Measurements from ENCODE around the gene HOXB1. TPM values are rescaled to one million over a fixed set of nuclear protein-coding genes. Genes with fewer than 3 reads are reported as not detected.

HOXB1 gene
- total RNA-seq, 1 experiment from 2014 or later, result not detected

DNA sequence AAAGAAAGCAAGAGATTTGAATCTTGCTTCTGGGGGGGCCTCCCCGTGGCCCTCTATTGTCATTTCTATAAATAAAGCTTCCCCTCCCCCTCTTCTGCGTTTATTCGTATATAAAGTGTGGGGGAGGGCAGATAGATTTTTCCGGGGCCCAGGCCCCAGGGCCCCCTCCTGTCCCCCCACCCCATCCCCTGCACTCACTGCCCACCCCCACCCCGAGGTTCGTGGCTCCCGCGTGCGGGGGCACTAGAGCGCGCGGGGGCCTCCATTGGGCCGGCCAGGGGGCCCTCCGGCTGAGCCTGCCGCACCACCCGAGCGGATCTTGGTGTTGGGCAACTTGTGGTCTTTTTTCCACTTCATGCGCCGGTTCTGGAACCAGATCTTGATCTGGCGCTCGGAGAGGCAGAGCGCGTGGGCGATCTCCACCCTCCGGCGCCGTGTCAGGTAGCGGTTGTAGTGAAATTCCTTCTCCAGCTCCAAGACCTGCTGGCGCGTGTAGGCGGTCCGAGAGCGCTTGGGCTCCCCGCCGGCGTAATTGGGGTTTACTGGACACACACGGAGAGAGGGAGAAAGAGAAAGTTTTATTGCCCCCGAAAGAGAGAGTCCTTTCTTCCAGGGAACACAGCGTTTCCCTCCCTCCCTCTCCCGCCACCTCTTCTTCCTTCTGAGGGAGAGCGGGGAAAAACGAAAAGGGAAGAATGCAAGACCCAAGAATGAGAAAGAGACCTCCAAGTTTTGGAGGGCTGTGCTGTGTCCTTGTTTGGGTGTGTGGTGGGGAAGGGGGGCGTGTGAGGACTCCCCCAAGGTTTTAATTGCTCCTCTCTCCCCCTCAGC is 45.9 kb upstream of the HOXB1 start:
- no peaks in the 10 kb centered on the region for H3K79me2 ChIP-seq (ENCODE audit: low read depth)
- DNase-seq, result no peak
- CTCF ChIA-PET, result no interaction called here
- no peaks in the 10 kb centered on the region for H3K9me2 ChIP-seq (ENCODE audit: insufficient read depth)
- intact Hi-C loops (cut with micrococcal nuclease; ENCODE audit: unreplicated experiment), result no loop called here
- H4K20me1 ChIP-seq (ENCODE audit: insufficient read depth), result no peaks in the 10 kb centered on the region
- POLR2A ChIA-PET (ENCODE audit: unreplicated experiment), result no interaction called here
- no peak overlapping the region for H3K4me3 ChIP-seq
- no peak overlapping the region for H3K27ac ChIP-seq
- H3K4me1 ChIP-seq (replicated peaks; ENCODE audit: insufficient read depth), result no peaks in the 10 kb centered on the region
- no peak overlapping the region for H3K4me2 ChIP-seq
- H3K27me3 ChIP-seq (ENCODE audit: insufficient read depth, low read depth), result no peaks in the 10 kb centered on the region
- no peaks in the 10 kb centered on the region for H3F3A ChIP-seq (ENCODE audit: insufficient read depth, low read depth)
- H3K9me3 ChIP-seq (ENCODE audit: insufficient read depth, low read depth), result no peaks in the 10 kb centered on the region
- TF ChIP-seq EZH2 (IDR thresholded peaks at IDR 0.05; ENCODE audit: low read depth), result no peak
- TF ChIP-seq, protein P1, sequence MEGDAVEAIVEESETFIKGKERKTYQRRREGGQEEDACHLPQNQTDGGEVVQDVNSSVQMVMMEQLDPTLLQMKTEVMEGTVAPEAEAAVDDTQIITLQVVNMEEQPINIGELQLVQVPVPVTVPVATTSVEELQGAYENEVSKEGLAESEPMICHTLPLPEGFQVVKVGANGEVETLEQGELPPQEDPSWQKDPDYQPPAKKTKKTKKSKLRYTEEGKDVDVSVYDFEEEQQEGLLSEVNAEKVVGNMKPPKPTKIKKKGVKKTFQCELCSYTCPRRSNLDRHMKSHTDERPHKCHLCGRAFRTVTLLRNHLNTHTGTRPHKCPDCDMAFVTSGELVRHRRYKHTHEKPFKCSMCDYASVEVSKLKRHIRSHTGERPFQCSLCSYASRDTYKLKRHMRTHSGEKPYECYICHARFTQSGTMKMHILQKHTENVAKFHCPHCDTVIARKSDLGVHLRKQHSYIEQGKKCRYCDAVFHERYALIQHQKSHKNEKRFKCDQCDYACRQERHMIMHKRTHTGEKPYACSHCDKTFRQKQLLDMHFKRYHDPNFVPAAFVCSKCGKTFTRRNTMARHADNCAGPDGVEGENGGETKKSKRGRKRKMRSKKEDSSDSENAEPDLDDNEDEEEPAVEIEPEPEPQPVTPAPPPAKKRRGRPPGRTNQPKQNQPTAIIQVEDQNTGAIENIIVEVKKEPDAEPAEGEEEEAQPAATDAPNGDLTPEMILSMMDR (conservative IDR thresholded peaks at IDR 0.05), result no peak
- H3K36me3 ChIP-seq (ENCODE audit: low read depth), result no peaks in the 10 kb centered on the region
- no peak overlapping the region for H2AFZ ChIP-seq
- BruUV-seq (replicated peaks), result no TSS peak

GRCh38 chr17:48575673-48576478 is 45.1 kb upstream of the HOXB1 start:
- ChIA-PET POLR2A (ENCODE audit: unreplicated experiment) (no interaction called here), CTCF (no interaction called here)
- H3K4me2 ChIP-seq, result no peak overlapping the region
- H3K27ac ChIP-seq, result no peak overlapping the region
- no peaks in the 10 kb centered on the region for H3F3A ChIP-seq (ENCODE audit: insufficient read depth, low read depth)
- TF ChIP-seq, protein P1 (conservative IDR thresholded peaks at IDR 0.05), result no peak
- TF ChIP-seq EZH2 (IDR thresholded peaks at IDR 0.05; ENCODE audit: low read depth), result no peak
- no peak for DNase-seq
- H3K36me3 ChIP-seq (ENCODE audit: low read depth), result no peaks in the 10 kb centered on the region
- no peak overlapping the region for H3K4me3 ChIP-seq
- H3K4me1 ChIP-seq (replicated peaks; ENCODE audit: insufficient read depth), result no peaks in the 10 kb centered on the region
- no peaks in the 10 kb centered on the region for H3K9me3 ChIP-seq (ENCODE audit: insufficient read depth, low read depth)
- no peaks in the 10 kb centered on the region for H3K27me3 ChIP-seq (ENCODE audit: insufficient read depth, low read depth)
- intact Hi-C loops (cut with micrococcal nuclease; ENCODE audit: unreplicated experiment), result no loop called here
- no peak overlapping the region for H2AFZ ChIP-seq
- no peaks in the 10 kb centered on the region for H4K20me1 ChIP-seq (ENCODE audit: insufficient read depth)
- no peaks in the 10 kb centered on the region for H3K9me2 ChIP-seq (ENCODE audit: insufficient read depth)
- no peaks in the 10 kb centered on the region for H3K79me2 ChIP-seq (ENCODE audit: low read depth)
- no TSS peak for BruUV-seq (replicated peaks)

DNA sequence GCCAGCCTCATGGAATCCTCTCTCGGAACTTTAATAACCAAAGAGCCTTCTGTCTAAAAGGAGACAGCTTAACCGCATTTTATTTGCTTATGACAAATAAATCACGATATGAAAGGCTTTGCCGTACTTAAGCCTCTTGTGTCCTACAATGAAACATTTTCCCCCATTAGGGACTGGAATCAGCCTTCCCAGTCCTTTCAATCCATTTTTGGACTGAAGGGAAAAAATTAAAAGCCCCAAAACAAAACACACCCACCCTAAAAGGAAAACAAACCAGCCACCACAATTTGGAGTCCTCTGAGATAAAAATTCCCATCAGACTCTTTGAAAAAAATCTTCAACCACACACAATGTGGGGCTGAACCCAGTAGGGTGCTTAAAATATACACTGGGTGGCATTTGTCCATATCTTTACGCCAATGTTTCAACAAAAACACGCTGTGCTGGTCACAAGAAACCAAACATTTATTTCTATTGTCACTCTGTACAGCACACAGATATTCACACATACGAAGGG is 44.3 kb upstream of the HOXB1 start:
- Histone ChIP-seq H3K4me1 (replicated peaks; ENCODE audit: insufficient read depth) (no peaks in the 10 kb centered on the region), H4K20me1 (ENCODE audit: insufficient read depth) (no peaks in the 10 kb centered on the region), H3K79me2 (ENCODE audit: low read depth) (no peaks in the 10 kb centered on the region), H2AFZ (no peak overlapping the region), H3F3A (ENCODE audit: insufficient read depth, low read depth) (no peaks in the 10 kb centered on the region), H3K27ac (no peak overlapping the region), H3K4me3 (no peak overlapping the region), H3K27me3 (ENCODE audit: insufficient read depth, low read depth) (no peaks in the 10 kb centered on the region), H3K4me2 (no peak overlapping the region), H3K36me3 (ENCODE audit: low read depth) (no peaks in the 10 kb centered on the region), H3K9me3 (ENCODE audit: insufficient read depth, low read depth) (no peaks in the 10 kb centered on the region), H3K9me2 (ENCODE audit: insufficient read depth) (no peaks in the 10 kb centered on the region)
- ChIA-PET CTCF (no interaction called here), POLR2A (ENCODE audit: unreplicated experiment) (no interaction called here)
- DNase-seq, result no peak
- TF ChIP-seq, protein P1 (conservative IDR thresholded peaks at IDR 0.05), result no peak
- no peak for TF ChIP-seq EZH2 (IDR thresholded peaks at IDR 0.05; ENCODE audit: low read depth)
- intact Hi-C loops (cut with micrococcal nuclease; ENCODE audit: unreplicated experiment), result no loop called here
- BruUV-seq (replicated peaks), result no TSS peak

Data from PC-9 (cell line).